HepG2 (cell line): ENCODE data around the gene FGF14. TPM values are rescaled to one million over a fixed set of nuclear protein-coding genes. Genes with fewer than 3 reads are reported as not detected.

Source experiments
- ATAC-seq: fragments of 200-7000 bp; cut with Tn5 transposase; 3 replicates; pipeline ENCODE4 v1.9.1; 2020; ENCODE audit warnings: mild to moderate bottlenecking, moderate library complexity
- BruUV-seq: library from RNA; stranded (reverse); fragments of 400-500 nt; replicated peaks from 2 replicates; lab custom pipeline; 2021; lab: Mats Ljungman, UMichigan
- CTCF ChIA-PET: fragments of 300-600 bp; formaldehyde crosslinking; extraction: SDS; loops from one replicate; lab custom pipeline; 2021; ENCODE audit warnings: low total read pairs, inconsistent platforms, low intra/inter-chr PET ratio; lab: Yijun Ruan, JAX
- POLR2A ChIA-PET: fragments of 350-600 bp; sonication (Branson Sonifier 250); formaldehyde crosslinking; loops from one replicate; lab custom pipeline; 2020; ENCODE audit warnings: antibody characterized with exemption, inconsistent platforms; lab: Yijun Ruan, JAX
- DNase-seq: peaks from one replicate; pipeline ENCODE4 v3.0.0-alpha.2; 2015; ENCODE audit warnings: low spot score
- FAIRE-seq: peaks from 3 replicates; lab custom pipeline; 2011; peaks lifted over from hg19 to GRCh38; lab: Jason Lieb, UNC
- H2AFZ ChIP-seq: one replicate; pipeline ENCODE4 v1.6.1; 2011; ENCODE audit warnings: low read length, inconsistent platforms
- H3K27ac ChIP-seq: fragments of 300-600 bp; 3 replicates; pipeline ENCODE4 v1.8.0; 2011; ENCODE audit warnings: mixed run types, mild to moderate bottlenecking, mixed read lengths, low read length, inconsistent platforms; ENCODE audit not compliant: insufficient read depth; ENCODE audit errors: extremely low read length
- H3K27me3 ChIP-seq, 2 experiments: fragments of 200-600 bp in 1 of 2; 2 replicates in 1 of 2; 3 replicates in 1 of 2; pipeline versions ENCODE4 v1.6.0 to v1.8.0; 2011; ENCODE audit warnings: low read length in 2 of 2, mild to moderate bottlenecking in 2 of 2, moderate library complexity in 2 of 2, inconsistent platforms in 1 of 2; ENCODE audit not compliant: insufficient read depth in 2 of 2, control insufficient read depth in 1 of 2
- H3K36me3 ChIP-seq, 2 experiments: fragments of 200-600 bp in 1 of 2; replicated peaks in 1 of 2; 2 replicates in 1 of 2; 3 replicates in 1 of 2; pipeline versions ENCODE4 v1.5.1 to v1.8.0; 2011; ENCODE audit warnings: low read length in 2 of 2, inconsistent platforms in 1 of 2; ENCODE audit not compliant: insufficient read depth in 2 of 2, control insufficient read depth in 1 of 2
- H3K4me1 ChIP-seq: 2 replicates; pipeline ENCODE4 v1.5.1; 2012; ENCODE audit warnings: low read length, inconsistent platforms; ENCODE audit not compliant: insufficient read depth
- H3K4me2 ChIP-seq: 2 replicates; pipeline ENCODE4 v1.6.0; 2011; ENCODE audit warnings: low read depth, low read length, inconsistent platforms
- H3K4me3 ChIP-seq, 3 experiments: fragments of 200-600 bp in 1 of 3; sonication (generic), shearing (Covaris generic) in 1 of 3; replicated peaks in 1 of 3; 2 replicates each; pipeline ENCODE4 v1.5.1; 2011 to 2016; ENCODE audit warnings: low read length in 3 of 3, inconsistent platforms in 2 of 3, low read depth in 2 of 3, mild to moderate bottlenecking in 2 of 3, control low read depth in 1 of 3, mixed read lengths in 1 of 3; ENCODE audit not compliant: insufficient read depth in 1 of 3
- H3K79me2 ChIP-seq: one replicate; pipeline ENCODE4 v1.6.1; 2011; ENCODE audit warnings: low read length, inconsistent platforms; ENCODE audit not compliant: insufficient read depth
- H3K9ac ChIP-seq: 2 replicates; pipeline ENCODE4 v1.6.0; 2011; ENCODE audit warnings: mild to moderate bottlenecking, low read depth, low read length, inconsistent platforms; ENCODE audit not compliant: insufficient read depth
- H3K9me3 ChIP-seq: 2 replicates; pipeline ENCODE4 v1.5.1; 2012; ENCODE audit warnings: mild to moderate bottlenecking, low read length
- H4K20me1 ChIP-seq: 2 replicates; pipeline ENCODE4 v1.6.0; 2011; ENCODE audit warnings: inconsistent platforms, mild to moderate bottlenecking, low read length, moderate library complexity; ENCODE audit not compliant: insufficient read depth
- CC2D1A ChIP-seq: sonication (generic); formaldehyde crosslinking; IDR thresholded peaks from 2 replicates; pipeline ENCODE4 v1.8.1; 2023; ENCODE audit warnings: mild to moderate bottlenecking, missing genetic modification reagents
- IRX3 ChIP-seq: sonication (generic); formaldehyde crosslinking; IDR thresholded peaks from 2 replicates; pipeline ENCODE4 v1.8.1; 2023; ENCODE audit warnings: mild to moderate bottlenecking, low read depth, missing genetic modification reagents, borderline replicate concordance
- MAFF ChIP-seq: IDR thresholded peaks from 2 replicates; pipeline ENCODE4 v1.6.1; 2011; ENCODE audit warnings: low read depth, low read length, improper control_type of control experiment
- MAFK ChIP-seq, 2 experiments: IDR thresholded peaks in 1 of 2; conservative IDR thresholded peaks in 1 of 2; 2 replicates each; pipeline ENCODE4 v1.6.1; 2011; ENCODE audit warnings: improper control_type of control experiment in 2 of 2, low read length in 2 of 2
- ZBTB34 ChIP-seq: sonication (generic); formaldehyde crosslinking; IDR thresholded peaks from 2 replicates; pipeline ENCODE4 v1.8.0; 2022; ENCODE audit warnings: mild to moderate bottlenecking, missing genetic modification reagents
- ZNF232 ChIP-seq: sonication (generic); formaldehyde crosslinking; IDR thresholded peaks from 2 replicates; pipeline ENCODE4 v1.4.0; 2020; ENCODE audit warnings: missing genetic modification reagents, borderline replicate concordance
- ZNF691 ChIP-seq: sonication (generic); formaldehyde crosslinking; IDR thresholded peaks from 2 replicates; pipeline ENCODE4 v1.4.0; 2020; ENCODE audit warnings: missing genetic modification reagents, low read depth, mild to moderate bottlenecking, borderline replicate concordance
- ZSCAN31 ChIP-seq: sonication (generic); formaldehyde crosslinking; IDR thresholded peaks from 2 replicates; pipeline ENCODE4 v1.5.0; 2020; ENCODE audit warnings: low read depth, mild to moderate bottlenecking, missing genetic modification reagents
- WGBS: methylation state at CpG from one replicate; pipeline ENCODE4 v1.1.6; 2017; ENCODE audit warnings: low lambda C conversion rate; 5-methylcytosine and 5-hydroxymethylcytosine counted together
- in situ Hi-C: cut with HindIII; loops from 2 replicates; pipeline ENCODE4 v1.10.0; 2017; ENCODE audit warnings: low pct_unique_long_range_greater_than_20kb; ENCODE audit not compliant: extremely low pct_ligation_motif_present
- intact Hi-C: fragments of 100-400 bp; cut with micrococcal nuclease; formaldehyde crosslinking; loops from one replicate; pipeline ENCODE4 v1.10.0; 2022; ENCODE audit not compliant: unreplicated experiment
- polyA plus RNA-seq, 8 experiments: library from polyadenylated mRNA; depleted of rRNA in 3 of 8; stranded (reverse) in 7 of 8; unstranded in 1 of 8; fragments of >200 nt; fragmentation: Illumina TruSeq in 4 of 8; extraction: Trizol in 4 of 8; gene quantifications; 2 replicates each; pipeline versions ENCODE4 v1.2.1 to v1.2.3, GENCODE V29; 2011 to 2016; ENCODE audit warnings: low read depth in 4 of 8, missing spikeins in 1 of 8, mixed read lengths in 1 of 8; ENCODE audit not compliant: insufficient read depth in 1 of 8
- total RNA-seq, 5 experiments: library from RNA; depleted of rRNA; stranded (reverse); fragments of >200 nt; fragmentation: Illumina TruSeq; extraction: Trizol; gene quantifications; 2 replicates each; pipeline ENCODE4 v1.2.3, GENCODE V29; 2016; ENCODE audit warnings: low read depth in 1 of 5

FGF14 gene
- total and polyA plus RNA-seq, 2 of the 13 experiments (the other 11 are each of a cell fraction or from before 2014, with no cell fraction given) = not detected

- TF ChIP-seq CC2D1A (CRISPR knock-in tag) = no peak
- TF ChIP-seq ZNF691 (CRISPR knock-in tag) = no peak
- TF ChIP-seq ZBTB34 (CRISPR knock-in tag) = no peak
- TF ChIP-seq ZNF232 (CRISPR knock-in tag) = no peak
- no peak for TF ChIP-seq ZSCAN31 (CRISPR knock-in tag)
- TF ChIP-seq, all 625 proteins: peak for 0
Measured at GRCh38 chr13:102227741-102228140, 174.1 kb downstream of the FGF14 start (continued).

- no peak for DNase-seq
- Histone ChIP-seq H3K4me3 (no peak overlapping the region), H2AFZ (no peak overlapping the region), H3K9me3 (no peaks in the 10 kb centered on the region), H3K27me3 (no peaks in the 10 kb centered on the region), H3K27ac (no peak overlapping the region), H3K4me2 (no peak overlapping the region), H3K79me2 (no peaks in the 10 kb centered on the region), H3K36me3 (no peaks in the 10 kb centered on the region), H3K4me1 (no peaks in the 10 kb centered on the region), H3K9ac (no peak overlapping the region), H4K20me1 (no peaks in the 10 kb centered on the region)
- intact Hi-C loops (no loop called here), in situ Hi-C loops (no loop called here)
- BruUV-seq = no TSS peak
- POLR2A ChIA-PET = no interaction called here
- WGBS = 3% methylated on average over 1 of the region's 1 CpG
- ATAC-seq = no peak
- CTCF ChIA-PET = no interaction called here
- TF ChIP-seq MAFF = peak; percentile 57
- no peak for TF ChIP-seq IRX3 (CRISPR knock-in tag)
- peak; percentile 40 to 81; a peak in 2 of 4 replicates for TF ChIP-seq MAFK (conservative IDR thresholded peaks at IDR 0.05 in 1 of 2, IDR thresholded peaks at IDR 0.05 in 1 of 2; ENCODE audit: low read length in 2 of 2)
- FAIRE-seq = no peak
Measured at GRCh38 chr13:102226591-102226990, 175.3 kb downstream of the FGF14 start.
